Osteoblast (primary cell): ENCODE results near the gene TLK2. TPM values are rescaled to one million over a fixed set of nuclear protein-coding genes. Genes with fewer than 3 reads are reported as not detected.

Experiments
- DNase-seq: peaks from one replicate; pipeline ENCODE4 v3.0.0; 2011; ENCODE audit warnings: low spot score, mixed read lengths; ENCODE audit not compliant: insufficient read length; ENCODE audit errors: missing footprints
- H2AFZ ChIP-seq: 2 replicates; pipeline ENCODE4 v1.6.0; 2011; ENCODE audit warnings: mild to moderate bottlenecking, low read length
- H3K27ac ChIP-seq: 2 replicates; pipeline ENCODE4 v1.5.1; 2011; ENCODE audit warnings: mild to moderate bottlenecking, low read depth, low read length, moderate library complexity
- H3K27me3 ChIP-seq: 2 replicates; pipeline ENCODE4 v1.6.0; 2012; ENCODE audit warnings: mild to moderate bottlenecking, control low read depth, inconsistent platforms, low read length, moderate library complexity; ENCODE audit not compliant: insufficient read depth
- H3K36me3 ChIP-seq: 2 replicates; pipeline ENCODE4 v1.5.1; 2011; ENCODE audit warnings: mild to moderate bottlenecking, low read length, control low read depth, moderate library complexity; ENCODE audit not compliant: insufficient read depth
- H3K4me1 ChIP-seq: 2 replicates; pipeline ENCODE4 v1.5.1; 2011; ENCODE audit warnings: mild to moderate bottlenecking, low read length, control low read depth, moderate library complexity; ENCODE audit not compliant: insufficient read depth
- H3K4me2 ChIP-seq: 2 replicates; pipeline ENCODE4 v1.6.0; 2011; ENCODE audit warnings: mild to moderate bottlenecking, low read length; ENCODE audit not compliant: insufficient read depth
- H3K4me3 ChIP-seq: fragments of 200-600 bp; sonication (generic); 3 replicates; pipeline ENCODE4 v1.5.1; 2012; ENCODE audit warnings: mild to moderate bottlenecking, low read length, inconsistent platforms; ENCODE audit not compliant: insufficient read depth
- H3K79me2 ChIP-seq: 2 replicates; pipeline ENCODE4 v1.6.0; 2012; ENCODE audit warnings: mild to moderate bottlenecking, low read length, control low read depth, inconsistent platforms; ENCODE audit not compliant: insufficient read depth
- H3K9me3 ChIP-seq: 2 replicates; pipeline ENCODE4 v1.5.1; 2011; ENCODE audit warnings: low read depth, low read length, control low read depth
- H4K20me1 ChIP-seq: 2 replicates; pipeline ENCODE4 v1.6.0; 2012; ENCODE audit warnings: mild to moderate bottlenecking, low read length, control low read depth; ENCODE audit not compliant: insufficient read depth
- total RNA-seq: library from RNA; depleted of rRNA; stranded (reverse); fragments of >200 nt; gene quantifications from 2 replicates; pipeline ENCODE4 v1.2.3, GENCODE V29; 2012
- TF ChIP-seq, protein P1 (sequence below): IDR thresholded peaks from 2 replicates; pipeline ENCODE4 v1.5.1; 2011; ENCODE audit warnings: mild to moderate bottlenecking, low read depth, low read length, moderate library complexity; ENCODE audit errors: extremely low read depth

The TLK2 gene
- total RNA-seq, 1 donor: 52.8 TPM

- Histone ChIP-seq H2AFZ (no peak overlapping the region), H3K9me3 (no peaks in the 10 kb centered on the region), H3K4me1 (peaks cover 56% of the 10 kb centered on the region), H3K4me2 (no peak overlapping the region), H4K20me1 (peaks cover 34% of the 10 kb centered on the region), H3K4me3 (no peak overlapping the region), H3K27me3 (no peaks in the 10 kb centered on the region), H3K27ac (peak overlapping the region; percentile 75), H3K36me3 (peaks cover 14% of the 10 kb centered on the region), H3K79me2 (peaks cover 81% of the 10 kb centered on the region)
- TF ChIP-seq, protein P1, sequence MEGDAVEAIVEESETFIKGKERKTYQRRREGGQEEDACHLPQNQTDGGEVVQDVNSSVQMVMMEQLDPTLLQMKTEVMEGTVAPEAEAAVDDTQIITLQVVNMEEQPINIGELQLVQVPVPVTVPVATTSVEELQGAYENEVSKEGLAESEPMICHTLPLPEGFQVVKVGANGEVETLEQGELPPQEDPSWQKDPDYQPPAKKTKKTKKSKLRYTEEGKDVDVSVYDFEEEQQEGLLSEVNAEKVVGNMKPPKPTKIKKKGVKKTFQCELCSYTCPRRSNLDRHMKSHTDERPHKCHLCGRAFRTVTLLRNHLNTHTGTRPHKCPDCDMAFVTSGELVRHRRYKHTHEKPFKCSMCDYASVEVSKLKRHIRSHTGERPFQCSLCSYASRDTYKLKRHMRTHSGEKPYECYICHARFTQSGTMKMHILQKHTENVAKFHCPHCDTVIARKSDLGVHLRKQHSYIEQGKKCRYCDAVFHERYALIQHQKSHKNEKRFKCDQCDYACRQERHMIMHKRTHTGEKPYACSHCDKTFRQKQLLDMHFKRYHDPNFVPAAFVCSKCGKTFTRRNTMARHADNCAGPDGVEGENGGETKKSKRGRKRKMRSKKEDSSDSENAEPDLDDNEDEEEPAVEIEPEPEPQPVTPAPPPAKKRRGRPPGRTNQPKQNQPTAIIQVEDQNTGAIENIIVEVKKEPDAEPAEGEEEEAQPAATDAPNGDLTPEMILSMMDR: no peak
- peak; percentile 66 for DNase-seq
Measured at GRCh38 chr17:62650587-62650986, 172.0 kb downstream of the TLK2 start.

GRCh38 chr17:62652251-62653001 is 173.8 kb downstream of the TLK2 start:
- peak overlapping the region; percentile 68 for H3K4me3 ChIP-seq
- no peaks in the 10 kb centered on the region for H3K9me3 ChIP-seq
- H4K20me1 ChIP-seq: peaks cover 43% of the 10 kb centered on the region
- H2AFZ ChIP-seq: peak overlapping the region; percentile 35
- peak; percentile 94 for DNase-seq
- H3K4me1 ChIP-seq: peaks cover 55% of the 10 kb centered on the region
- H3K36me3 ChIP-seq: peaks cover 27% of the 10 kb centered on the region
- H3K4me2 ChIP-seq: peak overlapping the region; percentile 81
- H3K79me2 ChIP-seq: peaks cover 84% of the 10 kb centered on the region
- peak overlapping the region; percentile 75 for H3K27ac ChIP-seq
- no peaks in the 10 kb centered on the region for H3K27me3 ChIP-seq
- TF ChIP-seq, protein P1: no peak

GRCh38 chr17:62653002-62653825 is 174.6 kb downstream of the TLK2 start:
- H4K20me1 ChIP-seq: peaks cover 45% of the 10 kb centered on the region
- H3K36me3 ChIP-seq: peaks cover 26% of the 10 kb centered on the region
- peaks cover 85% of the 10 kb centered on the region for H3K79me2 ChIP-seq
- TF ChIP-seq, protein P1: no peak
- H2AFZ ChIP-seq: no peak overlapping the region
- peaks cover 50% of the 10 kb centered on the region for H3K4me1 ChIP-seq
- peak overlapping the region; percentile 81 for H3K4me2 ChIP-seq
- DNase-seq: peak; percentile 94
- H3K4me3 ChIP-seq: peak overlapping the region; percentile 68
- H3K9me3 ChIP-seq: no peaks in the 10 kb centered on the region
- H3K27me3 ChIP-seq: no peaks in the 10 kb centered on the region
- peak overlapping the region; percentile 75 for H3K27ac ChIP-seq
